A549 (cell line): ENCODE data around the gene TSSK3. TPM values are rescaled to one million over a fixed set of nuclear protein-coding genes. Genes with fewer than 3 reads are reported as not detected.

Experiments used
- ATAC-seq, 2 experiments: fragments of 200-7000 bp in 1 of 2; fragments of >200 bp in 1 of 2; cut with Nextera tagmentation in 1 of 2; cut with Tn5 transposase in 1 of 2; 3 replicates each; pipeline versions ENCODE4 v1.8.0 to v1.9.1; 2018 to 2020; ENCODE audit warnings: mild to moderate bottlenecking in 1 of 2, moderate library complexity in 1 of 2
- CTCF ChIA-PET: fragments of 300-600 bp; sonication (Branson Sonifier 250); formaldehyde crosslinking; extraction: SDS; loops from one replicate; lab custom pipeline; 2021; ENCODE audit warnings: antibody characterized with exemption, inconsistent platforms; lab: Yijun Ruan, JAX
- POLR2A ChIA-PET: fragments of 350-600 bp; formaldehyde crosslinking; extraction: SDS; loops from one replicate; lab custom pipeline; 2021; ENCODE audit warnings: antibody characterized with exemption, inconsistent platforms; lab: Yijun Ruan, JAX
- DNase-seq, 2 experiments: peaks; one replicate each; pipeline versions ENCODE4 v3.0.0 to v3.0.0-alpha.2; 2011 to 2016; ENCODE audit warnings: low read depth in 1 of 2, low spot score in 1 of 2
- FAIRE-seq: peaks from 2 replicates; lab custom pipeline; 2011; peaks lifted over from hg19 to GRCh38; lab: Jason Lieb, UNC
- H3K27ac ChIP-seq, 2 experiments: fragments of >200 bp; sonication (Bioruptor Twin); formaldehyde crosslinking; 3 replicates each; pipeline ENCODE4 v1.5.1; 2016 to 2017
- H3K4me1 ChIP-seq: fragments of >200 bp; sonication (Bioruptor Twin); formaldehyde crosslinking; 3 replicates; pipeline ENCODE4 v1.6.1; 2016
- H3K4me2 ChIP-seq: fragments of >200 bp; sonication (Bioruptor Twin); formaldehyde crosslinking; 3 replicates; pipeline ENCODE4 v1.6.1; 2016
- H3K4me3 ChIP-seq: fragments of >200 bp; sonication (Bioruptor Twin); formaldehyde crosslinking; 3 replicates; pipeline ENCODE4 v1.5.1; 2016
- H3K9me3 ChIP-seq: fragments of >200 bp; sonication (Bioruptor Twin); formaldehyde crosslinking; 3 replicates; pipeline ENCODE4 v1.6.1; 2016
- BCL3 ChIP-seq: fragments of >200 bp; sonication (Bioruptor Twin); formaldehyde crosslinking; IDR thresholded peaks from 3 replicates; pipeline ENCODE4 v1.6.1; 2016
- CBX8 ChIP-seq: fragments of 200-600 bp; sonication (generic); IDR thresholded peaks from 2 replicates; pipeline ENCODE4 v1.6.1; 2016
- CHD2 ChIP-seq: fragments of 150-350 bp; IDR thresholded peaks from 2 replicates; pipeline ENCODE4 v1.6.1; 2014; ENCODE audit warnings: low read length; ENCODE audit not compliant: partially characterized antibody
- CHD4 ChIP-seq: fragments of 200-600 bp; sonication (generic); IDR thresholded peaks from 2 replicates; pipeline ENCODE4 v1.6.1; 2016; ENCODE audit warnings: antibody characterized with exemption, mild to moderate bottlenecking, borderline replicate concordance
- E2F6 ChIP-seq: IDR thresholded peaks from 2 replicates; pipeline ENCODE4 v1.6.1; 2012; ENCODE audit warnings: low read depth, borderline replicate concordance
- EHF ChIP-seq: fragments of 250-450 bp; sonication (Bioruptor Pico); IDR thresholded peaks from 2 replicates; pipeline ENCODE4 v1.5.0; 2020; ENCODE audit warnings: mild to moderate bottlenecking
- ESRRA ChIP-seq: fragments of 150-350 bp; IDR thresholded peaks from 2 replicates; pipeline ENCODE4 v1.6.1; 2014; ENCODE audit warnings: mild to moderate bottlenecking, low read length, borderline replicate concordance
- FOSB ChIP-seq: fragments of 250-450 bp; sonication (Bioruptor Pico); IDR thresholded peaks from 2 replicates; pipeline ENCODE4 v1.5.0; 2020; ENCODE audit warnings: mild to moderate bottlenecking, moderate library complexity
- JUN ChIP-seq, 2 experiments: fragments of >200 bp; sonication (Bioruptor Twin); formaldehyde crosslinking; IDR thresholded peaks; 2 replicates in 1 of 2; 3 replicates in 1 of 2; pipeline ENCODE4 v1.6.1; 2016 to 2017
- KDM1A ChIP-seq: fragments of 200-600 bp; sonication (generic); IDR thresholded peaks from 2 replicates; pipeline ENCODE4 v1.6.1; 2016; ENCODE audit warnings: low read depth, mild to moderate bottlenecking
- MAX ChIP-seq: IDR thresholded peaks from 2 replicates; pipeline ENCODE4 v1.6.1; 2012
- MYC ChIP-seq: IDR thresholded peaks from 2 replicates; pipeline ENCODE4 v1.6.1; 2012; ENCODE audit warnings: mild to moderate bottlenecking, inconsistent platforms, low read length, improper control_type of control experiment, borderline replicate concordance
- NPAS2 ChIP-seq: fragments of 250-450 bp; sonication (Bioruptor Pico); IDR thresholded peaks from 2 replicates; pipeline ENCODE4 v1.8.0; 2022; ENCODE audit warnings: mild to moderate bottlenecking, moderate library complexity, borderline replicate concordance
- PBX3 ChIP-seq: IDR thresholded peaks from 2 replicates; pipeline ENCODE4 v1.6.1; 2012
- POLR2A ChIP-seq: IDR thresholded peaks from 2 replicates; pipeline ENCODE4 v1.6.1; 2012; ENCODE audit warnings: mild to moderate bottlenecking, low read length
- POLR2AphosphoS2 ChIP-seq: conservative IDR thresholded peaks from 2 replicates; pipeline ENCODE4 v1.6.1; 2012; ENCODE audit warnings: low read length, improper control_type of control experiment, inconsistent platforms
- RAD21 ChIP-seq, 2 experiments: fragments of >200 bp in 1 of 2; sonication (Bioruptor Twin) in 1 of 2; formaldehyde crosslinking in 1 of 2; IDR thresholded peaks in 1 of 2; conservative IDR thresholded peaks in 1 of 2; 2 replicates in 1 of 2; 3 replicates in 1 of 2; pipeline ENCODE4 v1.6.1; 2012 to 2018; ENCODE audit warnings: inconsistent platforms in 1 of 2
- RARB ChIP-seq: fragments of 250-450 bp; sonication (Bioruptor Pico); IDR thresholded peaks from 2 replicates; pipeline ENCODE4 v1.8.0; 2021; ENCODE audit warnings: mild to moderate bottlenecking, moderate library complexity
- RCOR1 ChIP-seq: fragments of 150-350 bp; IDR thresholded peaks from 2 replicates; pipeline ENCODE4 v1.6.1; 2014; ENCODE audit warnings: antibody characterized with exemption, low read length, low read depth
- RFX5 ChIP-seq: fragments of 450-650 bp; IDR thresholded peaks from 2 replicates; pipeline ENCODE4 v1.7.1; 2014; ENCODE audit warnings: antibody characterized with exemption, mild to moderate bottlenecking, moderate library complexity
- SREBF2 ChIP-seq: fragments of 450-650 bp; IDR thresholded peaks from 2 replicates; pipeline ENCODE4 v1.6.1; 2014; ENCODE audit warnings: mild to moderate bottlenecking, moderate library complexity
- ZC3H11A ChIP-seq: fragments of 450-650 bp; IDR thresholded peaks from 2 replicates; pipeline ENCODE4 v1.6.1; 2014; ENCODE audit warnings: antibody characterized with exemption, mild to moderate bottlenecking
- ZFP36 ChIP-seq: fragments of 450-650 bp; IDR thresholded peaks from 2 replicates; pipeline ENCODE4 v1.6.1; 2014; ENCODE audit warnings: borderline replicate concordance; ENCODE audit not compliant: partially characterized antibody
- ZNF302 ChIP-seq: fragments of 250-450 bp; sonication (Bioruptor Pico); IDR thresholded peaks from 2 replicates; pipeline ENCODE4 v1.9.0; 2021; ENCODE audit warnings: inconsistent platforms, mild to moderate bottlenecking, moderate library complexity
- WGBS: methylation state at CpG from one replicate; pipeline ENCODE4 v1.1.6; 2017; ENCODE audit errors: missing lambda C conversion rate; 5-methylcytosine and 5-hydroxymethylcytosine counted together
- polyA plus RNA-seq, 4 experiments: library from polyadenylated mRNA; depleted of rRNA in 3 of 4; stranded (reverse); fragments of >200 nt; fragmentation: RNase III in 1 of 4; extraction: RNeasy Plus Mini Kit Qiagen cat#74134 plus additional on column Dnase treatment in 1 of 4; gene quantifications; 2 replicates in 3 of 4; 3 replicates in 1 of 4; pipeline ENCODE4 v1.2.3, GENCODE V29; 2011 to 2017
- TF ChIP-seq, protein P1 (sequence below): fragments of 200-600 bp; sonication (generic); IDR thresholded peaks from 2 replicates; pipeline ENCODE4 v1.6.1; 2016; ENCODE audit warnings: antibody characterized with exemption, mild to moderate bottlenecking, moderate library complexity
- TF ChIP-seq, protein P2 (sequence below): fragments of 150-350 bp; IDR thresholded peaks from 2 replicates; pipeline ENCODE4 v1.6.1; 2014; ENCODE audit warnings: low read depth, mild to moderate bottlenecking, low read length
- TF ChIP-seq, protein P3 (sequence below): fragments of 250-450 bp; sonication (Bioruptor Pico); IDR thresholded peaks from 2 replicates; pipeline ENCODE4 v1.5.0; 2020; ENCODE audit warnings: low read depth, mild to moderate bottlenecking, moderate library complexity

Gene TSSK3
- polyA plus RNA-seq, 2 of the 4 experiments (the other 2 are of a cell fraction), result 0.31 to 0.37 TPM

DNA sequence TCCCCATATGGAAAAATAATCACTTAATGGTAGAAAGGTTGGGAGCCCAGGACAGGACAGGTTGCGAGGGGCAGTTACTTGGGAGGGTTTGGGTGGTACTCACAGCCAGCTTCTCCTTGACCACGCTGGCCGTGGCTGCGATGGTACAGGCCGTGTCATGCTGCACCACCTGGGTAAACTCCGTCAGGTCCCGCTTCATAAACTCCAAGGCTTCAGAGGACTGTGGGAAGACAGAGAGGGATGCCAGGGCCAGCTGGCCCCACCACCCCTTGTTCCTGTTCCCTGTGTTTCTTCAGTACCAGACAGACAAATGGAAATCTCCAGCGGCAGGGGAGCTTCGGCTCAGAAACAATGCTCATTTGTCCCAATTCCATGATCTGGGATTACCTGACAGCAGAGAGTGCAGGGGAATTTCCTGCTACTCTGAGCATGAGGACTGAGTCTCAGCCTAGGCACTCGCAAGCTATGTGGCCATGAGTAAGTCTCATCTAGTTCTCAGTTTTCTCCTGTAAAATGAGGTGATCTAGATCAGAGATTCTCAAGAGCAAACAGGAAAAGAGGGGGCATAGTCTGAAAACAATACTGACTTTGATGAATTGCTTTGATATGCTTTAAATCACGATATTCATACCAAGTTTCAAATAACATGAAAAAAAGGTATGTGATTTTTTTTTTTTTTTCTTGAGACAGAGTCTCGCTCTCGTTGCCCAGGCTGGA lies 24.5 kb downstream of the TSSK3 start:
- no peak overlapping the region for H3K27ac ChIP-seq
- TF ChIP-seq RAD21 (conservative IDR thresholded peaks at IDR 0.05 in 1 of 2, IDR thresholded peaks at IDR 0.05 in 1 of 2) (no peak), KDM1A (no peak), CHD2 (no peak), FOSB (CRISPR knock-in tag) (no peak), CHD4 (no peak), NPAS2 (CRISPR knock-in tag) (no peak), ZC3H11A (no peak), RCOR1 (no peak), POLR2AphosphoS2 (no peak), MAX (no peak), JUN (IDR thresholded peaks at IDR 0.05) (no peak)
- TF ChIP-seq, protein P1, sequence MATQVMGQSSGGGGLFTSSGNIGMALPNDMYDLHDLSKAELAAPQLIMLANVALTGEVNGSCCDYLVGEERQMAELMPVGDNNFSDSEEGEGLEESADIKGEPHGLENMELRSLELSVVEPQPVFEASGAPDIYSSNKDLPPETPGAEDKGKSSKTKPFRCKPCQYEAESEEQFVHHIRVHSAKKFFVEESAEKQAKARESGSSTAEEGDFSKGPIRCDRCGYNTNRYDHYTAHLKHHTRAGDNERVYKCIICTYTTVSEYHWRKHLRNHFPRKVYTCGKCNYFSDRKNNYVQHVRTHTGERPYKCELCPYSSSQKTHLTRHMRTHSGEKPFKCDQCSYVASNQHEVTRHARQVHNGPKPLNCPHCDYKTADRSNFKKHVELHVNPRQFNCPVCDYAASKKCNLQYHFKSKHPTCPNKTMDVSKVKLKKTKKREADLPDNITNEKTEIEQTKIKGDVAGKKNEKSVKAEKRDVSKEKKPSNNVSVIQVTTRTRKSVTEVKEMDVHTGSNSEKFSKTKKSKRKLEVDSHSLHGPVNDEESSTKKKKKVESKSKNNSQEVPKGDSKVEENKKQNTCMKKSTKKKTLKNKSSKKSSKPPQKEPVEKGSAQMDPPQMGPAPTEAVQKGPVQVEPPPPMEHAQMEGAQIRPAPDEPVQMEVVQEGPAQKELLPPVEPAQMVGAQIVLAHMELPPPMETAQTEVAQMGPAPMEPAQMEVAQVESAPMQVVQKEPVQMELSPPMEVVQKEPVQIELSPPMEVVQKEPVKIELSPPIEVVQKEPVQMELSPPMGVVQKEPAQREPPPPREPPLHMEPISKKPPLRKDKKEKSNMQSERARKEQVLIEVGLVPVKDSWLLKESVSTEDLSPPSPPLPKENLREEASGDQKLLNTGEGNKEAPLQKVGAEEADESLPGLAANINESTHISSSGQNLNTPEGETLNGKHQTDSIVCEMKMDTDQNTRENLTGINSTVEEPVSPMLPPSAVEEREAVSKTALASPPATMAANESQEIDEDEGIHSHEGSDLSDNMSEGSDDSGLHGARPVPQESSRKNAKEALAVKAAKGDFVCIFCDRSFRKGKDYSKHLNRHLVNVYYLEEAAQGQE, result no peak
- TF ChIP-seq, all 56 proteins: peak for 0
- FAIRE-seq (no peak), DNase-seq (no peak), ATAC-seq (no peak)
- Histone ChIP-seq H3K4me1 (no peaks in the 10 kb centered on the region), H3K9me3 (no peaks in the 10 kb centered on the region), H3K4me3 (no peak overlapping the region), H3K4me2 (no peak overlapping the region)
- POLR2A ChIA-PET, result interaction anchor here (1.2 kb wide), 1 partner anchor 8 kb away, joined by 3 read pairs; no protein-coding TSS in a partner anchor
- whole genome bisulfite sequencing, result 94% methylated on average over 12 of the region's 13 CpGs
- CTCF ChIA-PET, result interaction anchor here (0.8 to 1.0 kb wide), 3 partner anchors 14 to 172 kb away, joined by 3 to 4 read pairs (median 3); no protein-coding TSS in a partner anchor

DNA sequence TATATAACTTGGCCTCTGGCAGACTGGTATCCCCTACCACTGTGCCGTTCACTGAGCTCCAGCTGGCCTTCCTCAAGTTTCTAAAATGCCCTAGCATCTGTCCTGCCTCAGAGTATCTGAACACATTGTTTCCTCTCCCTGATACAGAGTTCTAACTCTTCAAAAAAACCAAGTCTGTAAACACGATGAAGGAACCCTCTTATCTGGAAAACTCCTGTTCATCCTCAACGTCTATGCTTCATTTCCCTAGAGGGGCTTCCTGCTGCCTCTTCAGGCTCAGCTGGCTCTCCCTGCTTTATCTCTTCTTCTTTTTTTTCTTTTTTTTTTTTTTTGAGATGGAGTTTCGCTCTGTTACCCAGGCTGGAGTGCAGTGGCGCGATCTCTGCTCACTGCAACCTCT lies 26.3 kb downstream of the TSSK3 start:
- H3K4me2 ChIP-seq, result no peak overlapping the region
- ChIA-PET CTCF (interaction anchor here (1.1 kb wide), 1 partner anchor 13 kb away, joined by 3 read pairs; no protein-coding TSS in a partner anchor), POLR2A (interaction anchor here (0.6 kb wide), 1 partner anchor 573 kb away, joined by 3 read pairs; no protein-coding TSS in a partner anchor)
- no peak for ATAC-seq
- no peak overlapping the region for H3K27ac ChIP-seq
- 96% methylated on average over 5 of the region's 6 CpGs for WGBS
- no peak overlapping the region for H3K4me3 ChIP-seq
- peaks cover 10% of the 10 kb centered on the region; the same call in 2 of the 3 replicates for H3K4me1 ChIP-seq
- H3K9me3 ChIP-seq, result no peaks in the 10 kb centered on the region
- no peak for TF ChIP-seq RARB (CRISPR knock-in tag)
- no peak for TF ChIP-seq RAD21 (conservative IDR thresholded peaks at IDR 0.05 in 1 of 2, IDR thresholded peaks at IDR 0.05 in 1 of 2)
- no peak for TF ChIP-seq ZNF302 (CRISPR knock-in tag)
- no peak for TF ChIP-seq ZC3H11A
- TF ChIP-seq EHF, result no peak
- no peak for TF ChIP-seq ESRRA
- TF ChIP-seq CBX8, result no peak
- TF ChIP-seq, protein P2, sequence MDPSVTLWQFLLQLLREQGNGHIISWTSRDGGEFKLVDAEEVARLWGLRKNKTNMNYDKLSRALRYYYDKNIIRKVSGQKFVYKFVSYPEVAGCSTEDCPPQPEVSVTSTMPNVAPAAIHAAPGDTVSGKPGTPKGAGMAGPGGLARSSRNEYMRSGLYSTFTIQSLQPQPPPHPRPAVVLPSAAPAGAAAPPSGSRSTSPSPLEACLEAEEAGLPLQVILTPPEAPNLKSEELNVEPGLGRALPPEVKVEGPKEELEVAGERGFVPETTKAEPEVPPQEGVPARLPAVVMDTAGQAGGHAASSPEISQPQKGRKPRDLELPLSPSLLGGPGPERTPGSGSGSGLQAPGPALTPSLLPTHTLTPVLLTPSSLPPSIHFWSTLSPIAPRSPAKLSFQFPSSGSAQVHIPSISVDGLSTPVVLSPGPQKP, result no peak
- TF ChIP-seq POLR2A, result no peak
- no peak for TF ChIP-seq JUN (IDR thresholded peaks at IDR 0.05)
- no peak for TF ChIP-seq SREBF2
- TF ChIP-seq ZFP36, result no peak
- no peak for TF ChIP-seq FOSB (CRISPR knock-in tag)
- TF ChIP-seq CHD2, result no peak
- no peak for TF ChIP-seq RFX5
- no peak for TF ChIP-seq MYC
- TF ChIP-seq, protein P3, sequence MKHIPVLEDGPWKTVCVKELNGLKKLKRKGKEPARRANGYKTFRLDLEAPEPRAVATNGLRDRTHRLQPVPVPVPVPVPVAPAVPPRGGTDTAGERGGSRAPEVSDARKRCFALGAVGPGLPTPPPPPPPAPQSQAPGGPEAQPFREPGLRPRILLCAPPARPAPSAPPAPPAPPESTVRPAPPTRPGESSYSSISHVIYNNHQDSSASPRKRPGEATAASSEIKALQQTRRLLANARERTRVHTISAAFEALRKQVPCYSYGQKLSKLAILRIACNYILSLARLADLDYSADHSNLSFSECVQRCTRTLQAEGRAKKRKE (CRISPR knock-in tag), result no peak
- TF ChIP-seq E2F6, result no peak
- TF ChIP-seq BCL3, result no peak
- no peak for TF ChIP-seq PBX3
- no peak for FAIRE-seq
- DNase-seq, result no peak
